ENCODE results near the gene WDR54.

- no peak for TF ChIP-seq POLR2A (IDR thresholded peaks at IDR 0.05; ENCODE audit: low read length)
- TF ChIP-seq GATA1 (IDR thresholded peaks at IDR 0.05; ENCODE audit: low read depth, low read length): no peak
These were observed 4.8 kb upstream of the WDR54 start for GRCh38 chr2:74416778-74417177.

Data from erythroblast (primary cell).